A549 (cell line): Measurements from ENCODE around the gene CALML3.

ENCODE experiments used
- BHLHE40 ChIP-seq: IDR thresholded peaks from 2 replicates; pipeline ENCODE4 v1.6.1; 2012; ENCODE audit warnings: low read depth, low read length, inconsistent platforms
- ELK1 ChIP-seq: fragments of 150-350 bp; IDR thresholded peaks from 2 replicates; pipeline ENCODE4 v1.6.1; 2014; ENCODE audit warnings: low read depth, mild to moderate bottlenecking, low read length
- EP300 ChIP-seq, 2 experiments: fragments of >200 bp; sonication (Bioruptor Twin); formaldehyde crosslinking; IDR thresholded peaks; 2 replicates in 1 of 2; 3 replicates in 1 of 2; pipeline ENCODE4 v1.6.1; 2016 to 2017
- FOSL2 ChIP-seq, 2 experiments: fragments of 450-650 bp in 1 of 2; fragments of >200 bp in 1 of 2; sonication (Bioruptor Twin) in 1 of 2; formaldehyde crosslinking; IDR thresholded peaks; 2 replicates each; pipeline versions ENCODE4 v1.5.0 to v1.6.1; 2016 to 2020; ENCODE audit warnings: mild to moderate bottlenecking in 1 of 2, moderate library complexity in 1 of 2
- JUN ChIP-seq, 2 experiments: fragments of >200 bp; sonication (Bioruptor Twin); formaldehyde crosslinking; IDR thresholded peaks; 2 replicates in 1 of 2; 3 replicates in 1 of 2; pipeline ENCODE4 v1.6.1; 2016 to 2017
- MAFK ChIP-seq: fragments of 450-650 bp; IDR thresholded peaks from 2 replicates; pipeline ENCODE4 v1.6.1; 2014; ENCODE audit not compliant: partially characterized antibody
- POLR2A ChIP-seq: IDR thresholded peaks from 2 replicates; pipeline ENCODE4 v1.6.1; 2012; ENCODE audit warnings: mild to moderate bottlenecking, low read length
- REST ChIP-seq: fragments of 200-600 bp; sonication (generic); IDR thresholded peaks from 2 replicates; pipeline ENCODE4 v1.6.1; 2016; ENCODE audit warnings: antibody characterized with exemption, mild to moderate bottlenecking, moderate library complexity
- TF ChIP-seq, protein P1 (sequence below): fragments of >200 bp; sonication (Bioruptor Twin); formaldehyde crosslinking; IDR thresholded peaks from 3 replicates; pipeline ENCODE4 v1.5.1; 2016

DNA sequence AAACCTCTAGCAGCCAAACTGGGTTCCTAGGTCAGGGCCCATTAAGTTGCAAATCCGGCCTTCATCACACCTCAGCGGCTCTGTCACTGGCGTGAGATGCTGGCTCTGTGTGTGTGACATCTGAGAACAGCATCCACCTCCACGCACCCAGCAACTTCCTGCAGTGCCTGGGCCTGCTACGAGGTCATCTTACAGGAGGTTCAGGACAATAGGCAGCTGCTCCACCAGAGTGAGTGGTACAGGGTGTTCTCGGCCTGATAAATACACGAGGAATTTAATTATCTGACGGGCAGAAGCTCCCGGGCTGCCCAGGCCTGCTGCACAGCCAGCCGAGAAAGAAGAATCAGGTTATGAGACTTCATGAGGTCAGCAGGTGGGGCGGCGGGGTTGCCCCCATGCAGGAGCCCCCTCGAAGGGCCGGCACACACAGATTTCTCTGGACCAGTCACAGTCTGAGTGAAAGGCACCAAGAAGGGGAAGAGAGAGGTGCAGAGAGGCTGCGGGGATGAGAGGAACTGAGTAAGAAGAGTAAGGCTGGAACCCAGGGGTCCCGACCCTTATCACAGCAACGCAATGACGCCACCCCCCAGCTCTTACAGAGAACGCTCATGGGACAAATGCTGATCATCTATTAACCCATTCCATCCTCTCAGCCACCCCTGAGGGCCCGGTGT is 49.3 kb downstream of the CALML3 start:
- TF ChIP-seq BHLHE40: no peak
- no peak for TF ChIP-seq JUN (IDR thresholded peaks at IDR 0.05)
- TF ChIP-seq, protein P1, sequence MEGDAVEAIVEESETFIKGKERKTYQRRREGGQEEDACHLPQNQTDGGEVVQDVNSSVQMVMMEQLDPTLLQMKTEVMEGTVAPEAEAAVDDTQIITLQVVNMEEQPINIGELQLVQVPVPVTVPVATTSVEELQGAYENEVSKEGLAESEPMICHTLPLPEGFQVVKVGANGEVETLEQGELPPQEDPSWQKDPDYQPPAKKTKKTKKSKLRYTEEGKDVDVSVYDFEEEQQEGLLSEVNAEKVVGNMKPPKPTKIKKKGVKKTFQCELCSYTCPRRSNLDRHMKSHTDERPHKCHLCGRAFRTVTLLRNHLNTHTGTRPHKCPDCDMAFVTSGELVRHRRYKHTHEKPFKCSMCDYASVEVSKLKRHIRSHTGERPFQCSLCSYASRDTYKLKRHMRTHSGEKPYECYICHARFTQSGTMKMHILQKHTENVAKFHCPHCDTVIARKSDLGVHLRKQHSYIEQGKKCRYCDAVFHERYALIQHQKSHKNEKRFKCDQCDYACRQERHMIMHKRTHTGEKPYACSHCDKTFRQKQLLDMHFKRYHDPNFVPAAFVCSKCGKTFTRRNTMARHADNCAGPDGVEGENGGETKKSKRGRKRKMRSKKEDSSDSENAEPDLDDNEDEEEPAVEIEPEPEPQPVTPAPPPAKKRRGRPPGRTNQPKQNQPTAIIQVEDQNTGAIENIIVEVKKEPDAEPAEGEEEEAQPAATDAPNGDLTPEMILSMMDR: no peak
- no peak for TF ChIP-seq POLR2A
- TF ChIP-seq ELK1: no peak
- TF ChIP-seq EP300 (IDR thresholded peaks at IDR 0.05): no peak
- no peak for TF ChIP-seq MAFK
- TF ChIP-seq REST: no peak
- TF ChIP-seq FOSL2 (IDR thresholded peaks at IDR 0.05): no peak
- TF ChIP-seq FOSL2 (CRISPR knock-in tag; IDR thresholded peaks at IDR 0.05): no peak
